Lung (tissue), 12 donors: ENCODE results near the gene ADAM11. TPM values are rescaled to one million over a fixed set of nuclear protein-coding genes. Genes with fewer than 3 reads are reported as not detected.

ENCODE experiments used
- ATAC-seq: fragments of 200-7000 bp; cut with Tn5 transposase; one replicate; pipeline ENCODE4 v1.9.1; 2020; ENCODE audit warnings: moderate number of reproducible peaks; ENCODE audit not compliant: insufficient read depth, low FRiP score
- DNase-seq, 3 donors: peaks; one replicate each; pipeline ENCODE4 v3.0.0-alpha.2; 2013 to 2017
- H3K27ac ChIP-seq, 2 donors: one replicate each; pipeline ENCODE4 v1.5.1; 2013; ENCODE audit warnings: mild to moderate bottlenecking in 2 of 2, moderate library complexity in 2 of 2, control low read depth in 1 of 2, inconsistent platforms in 1 of 2, low read depth in 1 of 2, low read length in 1 of 2
- H3K27me3 ChIP-seq, 3 donors: one replicate each; pipeline ENCODE4 v1.5.1; 2013; ENCODE audit warnings: low read length in 2 of 3; ENCODE audit not compliant: control insufficient read depth in 3 of 3, insufficient read depth in 3 of 3
- H3K36me3 ChIP-seq, 4 donors: one replicate each; pipeline ENCODE4 v1.5.1; 2013; ENCODE audit warnings: low read length in 4 of 4, mild to moderate bottlenecking in 1 of 4, moderate library complexity in 1 of 4; ENCODE audit not compliant: control insufficient read depth in 4 of 4, insufficient read depth in 4 of 4
- H3K4me1 ChIP-seq, 5 donors: one replicate each; pipeline ENCODE4 v1.5.1; 2013; ENCODE audit warnings: low read length in 5 of 5, mild to moderate bottlenecking in 2 of 5, moderate library complexity in 1 of 5; ENCODE audit not compliant: control insufficient read depth in 5 of 5, insufficient read depth in 5 of 5
- H3K4me3 ChIP-seq: one replicate; pipeline ENCODE4 v1.5.1; 2013; ENCODE audit warnings: mild to moderate bottlenecking, control low read depth, moderate library complexity
- H3K9ac ChIP-seq, 2 donors: one replicate each; pipeline ENCODE4 v1.5.1; 2013; ENCODE audit warnings: low read length in 2 of 2, control low read depth in 1 of 2; ENCODE audit not compliant: insufficient read depth in 1 of 2
- H3K9me3 ChIP-seq, 4 donors: one replicate each; pipeline ENCODE4 v1.5.1; 2013; ENCODE audit warnings: low read length in 3 of 4, mild to moderate bottlenecking in 1 of 4, moderate library complexity in 1 of 4; ENCODE audit not compliant: control insufficient read depth in 4 of 4, insufficient read depth in 3 of 4
- WGBS, 2 donors: extraction: QIAGEN DNeasy Blood & Tissue Kit; methylation state at CpG; one replicate each; pipeline ENCODE4 v1.1.7; 2013; 5-methylcytosine and 5-hydroxymethylcytosine counted together
- polyA plus RNA-seq, 2 donors: library from polyadenylated mRNA; stranded (reverse); fragments of 200-250 nt; gene quantifications; one replicate each; pipeline ENCODE4 v1.2.1, GENCODE V29; 2013
- total RNA-seq, 2 donors: library from RNA; depleted of rRNA in 1 of 2; stranded (reverse); fragments of >200 nt in 1 of 2; gene quantifications; one replicate each; pipeline ENCODE4 v1.2.1, GENCODE V29; 2014 to 2021
- TF ChIP-seq, protein P1 (sequence below): IDR thresholded peaks from 2 replicates; pipeline ENCODE4 v1.5.1; 2012; ENCODE audit warnings: mild to moderate bottlenecking; ENCODE audit errors: control extremely low read depth, extremely low read depth
- donor health status: control.
- donor health status: control.
- donor health status: Bipolar disorder and iron deficiency.
- donor health status: healthy.
- donor health status: DM: yes; HTN: yes; CAD: no.

The ADAM11 gene
- total and polyA plus RNA-seq, 4 donors, result 0.09 to 1.1 (median 0.18) TPM

DNA sequence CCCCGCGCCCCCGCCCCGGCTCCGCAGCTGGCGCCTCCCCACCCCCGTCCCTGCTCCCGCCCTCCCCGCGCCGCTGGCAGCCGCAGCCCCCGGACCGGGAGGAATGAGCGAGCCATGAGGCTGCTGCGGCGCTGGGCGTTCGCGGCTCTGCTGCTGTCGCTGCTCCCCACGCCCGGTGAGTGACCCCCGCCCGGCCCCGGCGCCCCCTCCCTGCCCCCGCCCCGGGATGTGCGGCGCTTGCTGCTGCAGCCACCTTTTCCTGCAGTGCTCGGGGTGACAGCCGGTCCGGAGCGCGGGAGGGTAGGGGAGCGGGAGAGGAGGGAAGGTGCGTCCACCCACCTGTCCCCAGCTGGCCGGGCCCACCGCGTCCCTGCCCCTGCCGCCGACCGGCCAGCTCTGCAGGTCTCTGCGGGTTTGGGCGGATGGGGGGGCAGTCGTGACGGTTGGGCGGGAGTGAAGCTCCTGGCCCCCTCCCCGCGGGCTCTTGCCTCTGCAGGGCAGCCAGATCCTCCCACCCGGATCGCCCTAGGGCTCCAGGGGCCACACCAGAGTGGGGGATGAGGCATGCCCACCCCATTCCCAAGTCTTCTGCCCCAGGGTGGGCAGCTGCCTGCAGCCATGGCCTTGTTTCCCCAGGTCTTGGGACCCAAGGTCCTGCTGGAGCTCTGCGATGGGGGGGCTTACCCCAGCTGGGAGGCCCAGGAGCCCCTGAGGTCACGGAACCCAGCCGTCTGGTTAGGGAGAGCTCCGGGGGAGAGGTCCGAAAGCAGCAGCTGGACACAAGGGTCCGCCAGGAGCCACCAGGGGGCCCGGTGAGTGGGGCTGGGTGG lies 513 bp downstream of the ADAM11 start:
- Histone ChIP-seq H3K9me3 (no peaks in the 10 kb centered on the region), H3K27me3 (peaks cover 0 to 2% (median 0%) of the 10 kb centered on the region in 3 donors), H3K4me3 (no peak overlapping the region), H3K36me3 (no peaks in the 10 kb centered on the region), H3K9ac (no peak overlapping the region), H3K4me1 (peaks cover 0 to 8% (median 0%) of the 10 kb centered on the region in 5 donors), H3K27ac (no peak overlapping the region)
- no peak for DNase-seq
- TF ChIP-seq, protein P1, sequence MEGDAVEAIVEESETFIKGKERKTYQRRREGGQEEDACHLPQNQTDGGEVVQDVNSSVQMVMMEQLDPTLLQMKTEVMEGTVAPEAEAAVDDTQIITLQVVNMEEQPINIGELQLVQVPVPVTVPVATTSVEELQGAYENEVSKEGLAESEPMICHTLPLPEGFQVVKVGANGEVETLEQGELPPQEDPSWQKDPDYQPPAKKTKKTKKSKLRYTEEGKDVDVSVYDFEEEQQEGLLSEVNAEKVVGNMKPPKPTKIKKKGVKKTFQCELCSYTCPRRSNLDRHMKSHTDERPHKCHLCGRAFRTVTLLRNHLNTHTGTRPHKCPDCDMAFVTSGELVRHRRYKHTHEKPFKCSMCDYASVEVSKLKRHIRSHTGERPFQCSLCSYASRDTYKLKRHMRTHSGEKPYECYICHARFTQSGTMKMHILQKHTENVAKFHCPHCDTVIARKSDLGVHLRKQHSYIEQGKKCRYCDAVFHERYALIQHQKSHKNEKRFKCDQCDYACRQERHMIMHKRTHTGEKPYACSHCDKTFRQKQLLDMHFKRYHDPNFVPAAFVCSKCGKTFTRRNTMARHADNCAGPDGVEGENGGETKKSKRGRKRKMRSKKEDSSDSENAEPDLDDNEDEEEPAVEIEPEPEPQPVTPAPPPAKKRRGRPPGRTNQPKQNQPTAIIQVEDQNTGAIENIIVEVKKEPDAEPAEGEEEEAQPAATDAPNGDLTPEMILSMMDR, result no peak
- WGBS, 2 donors, result 7 to 11% methylated on average over 36 to 60 of the region's 60 CpGs
- ATAC-seq, result no peak

DNA sequence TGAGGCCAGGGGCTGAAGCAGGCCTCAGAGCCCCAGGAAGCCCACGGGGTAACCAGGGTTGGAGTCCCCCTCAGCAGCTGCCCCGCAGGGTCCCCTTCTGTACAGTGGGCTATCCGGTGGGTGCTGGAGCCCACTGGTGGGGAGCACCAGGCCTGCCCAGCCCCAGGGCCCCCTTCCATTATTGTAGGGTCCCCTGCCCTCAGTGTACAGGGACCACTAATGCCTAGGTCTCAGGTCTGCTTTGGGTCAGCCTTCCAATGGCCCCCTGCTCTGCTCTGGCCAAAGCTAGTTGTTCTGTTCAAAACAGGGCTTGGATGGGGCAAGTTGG lies 1.1 kb downstream of the ADAM11 start:
- Histone ChIP-seq H3K9ac (no peak overlapping the region), H3K27ac (no peak overlapping the region), H3K27me3 (peaks cover 0 to 2% (median 0%) of the 10 kb centered on the region in 3 donors), H3K9me3 (no peaks in the 10 kb centered on the region), H3K4me3 (no peak overlapping the region), H3K36me3 (no peaks in the 10 kb centered on the region), H3K4me1 (peaks cover 0 to 8% (median 0%) of the 10 kb centered on the region in 5 donors)
- ATAC-seq, result no peak
- TF ChIP-seq, protein P1, result no peak
- no peak for DNase-seq
- 69 to 75% methylated on average over 3 of the region's 3 CpGs for WGBS, 2 donors

DNA sequence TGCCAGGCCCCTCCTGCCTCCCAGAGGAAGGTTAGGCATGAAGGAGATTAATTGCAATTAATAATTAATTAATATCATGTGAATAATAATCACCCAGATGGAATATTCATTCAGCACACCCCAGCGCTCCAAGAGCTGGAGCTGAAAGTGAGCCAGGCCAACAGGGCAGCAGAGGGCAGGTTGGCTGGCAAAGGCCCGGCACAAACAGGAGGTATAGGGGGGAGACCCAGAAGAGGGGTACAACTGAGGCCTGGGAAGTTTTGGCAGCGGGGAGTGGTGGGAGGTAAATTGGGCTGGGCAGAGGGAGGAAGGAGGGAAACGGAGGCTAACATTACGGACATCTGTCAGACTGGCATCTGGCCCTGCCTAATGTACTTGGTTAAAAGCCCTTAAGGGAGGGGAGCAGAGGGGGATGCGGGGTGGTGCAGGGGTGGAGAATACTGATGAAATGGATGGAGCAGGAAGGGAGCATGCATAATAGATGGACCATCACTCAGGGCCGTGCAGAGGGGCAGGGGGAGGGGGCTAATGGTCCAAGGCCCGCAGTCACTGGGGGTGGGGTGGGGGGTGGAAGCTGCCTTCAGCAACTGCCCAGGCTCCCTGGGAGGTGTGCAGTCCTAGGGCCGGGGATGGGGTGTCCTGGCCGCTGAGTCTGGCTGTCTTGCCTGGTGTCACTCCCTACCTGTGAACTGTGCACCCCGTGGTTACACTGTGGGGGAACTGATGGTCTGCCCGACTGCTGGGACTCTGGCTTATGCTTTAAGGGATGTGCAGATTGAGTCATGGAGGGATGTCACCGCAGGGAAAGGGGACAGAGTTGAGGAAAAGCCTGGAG lies 1.9 kb downstream of the ADAM11 start:
- H3K27ac ChIP-seq, result no peak overlapping the region
- no peaks in the 10 kb centered on the region for H3K9me3 ChIP-seq
- TF ChIP-seq, protein P1, result no peak
- DNase-seq, result no peak
- no peak overlapping the region for H3K4me3 ChIP-seq
- H3K9ac ChIP-seq, result no peak overlapping the region
- H3K36me3 ChIP-seq, result no peaks in the 10 kb centered on the region
- ATAC-seq, result no peak
- peaks cover 0 to 8% (median 0%) of the 10 kb centered on the region in 5 donors for H3K4me1 ChIP-seq
- 77 to 82% methylated on average over 13 of the region's 13 CpGs for whole genome bisulfite sequencing, 2 donors
- H3K27me3 ChIP-seq, result peaks cover 0 to 2% (median 0%) of the 10 kb centered on the region in 3 donors
